Hepatocyte (in vitro differentiated cells): ENCODE data around the gene ATOH8.

Experiments
- CTCF ChIP-seq: fragments of 200-600 bp; sonication (generic); IDR thresholded peaks from 2 replicates; pipeline ENCODE4 v1.5.1; 2016; ENCODE audit warnings: antibody characterized with exemption, mild to moderate bottlenecking; ENCODE audit not compliant: poor library complexity
- EZH2 ChIP-seq: fragments of 200-600 bp; sonication (generic); IDR thresholded peaks from 2 replicates; pipeline ENCODE4 v1.6.1; 2016; ENCODE audit warnings: antibody characterized with exemption, mild to moderate bottlenecking, borderline replicate concordance
- EZH2phosphoT487 ChIP-seq: fragments of 200-600 bp; sonication (generic); IDR thresholded peaks from one replicate; pipeline ENCODE4 v1.6.1; 2018; ENCODE audit warnings: antibody characterized with exemption, mild to moderate bottlenecking, low read depth, moderate library complexity; ENCODE audit not compliant: unreplicated experiment, severe bottlenecking

DNA sequence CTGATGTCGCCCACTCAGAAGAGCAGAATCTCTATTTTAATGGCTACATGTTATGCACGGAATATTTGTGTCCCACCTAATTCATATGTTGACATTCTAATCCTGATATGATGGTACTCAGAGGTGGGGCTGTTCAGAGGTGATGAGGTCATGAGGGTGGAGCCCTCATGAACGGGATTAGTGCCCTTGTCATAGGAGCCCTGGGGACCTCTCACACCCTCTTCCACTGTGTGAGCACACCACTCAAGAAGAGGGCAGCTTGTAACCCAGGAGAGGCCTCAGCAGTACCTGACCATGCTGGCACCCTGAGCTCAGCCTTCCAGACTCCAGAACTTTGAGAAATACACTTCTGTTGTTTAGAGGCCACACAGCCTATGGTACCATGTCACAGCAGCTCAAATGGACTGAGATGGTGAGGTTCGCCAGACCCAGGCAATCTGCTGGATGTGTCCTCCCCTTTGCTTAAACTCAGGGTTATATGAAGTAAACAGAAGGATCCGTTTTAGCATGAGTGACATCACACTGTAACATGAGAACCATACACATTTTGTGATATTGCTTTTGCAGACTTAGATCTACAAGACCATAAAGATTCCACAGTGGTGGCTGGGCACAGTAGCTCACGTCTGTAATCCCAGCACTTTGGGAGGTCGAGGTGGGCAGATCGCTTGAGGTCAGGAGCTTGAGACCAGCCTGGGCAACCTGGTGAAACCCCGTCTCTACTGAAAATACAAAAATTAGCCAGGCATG, 48.7 kb downstream of the ATOH8 start:
- TF ChIP-seq CTCF (no peak), EZH2phosphoT487 (no peak), EZH2 (no peak)
